ENCODE data around the gene VSTM1. TPM values are rescaled to one million over a fixed set of nuclear protein-coding genes. Genes with fewer than 3 reads are reported as not detected.
"Not testable (repeated sequence)": the region's sequence is repeated elsewhere in the genome, so short reads cannot be mapped to it uniquely, and the experiment has no call there.

The VSTM1 gene
- total RNA-seq, 1 experiment from 2014 or later, result not detected

DNA sequence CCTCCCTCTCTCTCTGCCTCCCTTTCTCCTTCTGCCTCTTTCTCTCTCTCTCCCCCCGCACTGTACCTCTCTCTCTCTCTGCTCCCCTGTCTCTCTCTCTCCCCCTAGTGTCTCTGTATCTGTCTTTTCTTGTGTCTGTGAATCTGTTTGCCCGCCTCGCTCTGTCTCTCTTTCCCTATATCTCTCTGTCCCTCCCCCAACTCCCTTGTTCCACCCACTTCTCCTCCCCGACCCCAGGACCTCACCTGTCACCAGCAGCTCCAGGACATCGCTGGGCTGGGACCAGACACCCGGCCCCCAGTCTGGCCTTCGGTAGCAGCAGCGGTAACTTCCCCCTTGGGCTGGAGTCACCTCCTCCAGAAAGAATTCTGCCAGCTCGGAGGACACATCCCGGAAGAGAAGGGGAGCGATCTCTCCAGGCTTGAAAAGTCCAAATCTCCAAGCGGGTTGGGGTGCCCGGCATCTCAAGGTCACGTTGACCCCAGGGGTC lies 33.0 kb upstream of the VSTM1 start:
- Histone ChIP-seq H3K9ac (ENCODE audit: low read length) (no peak overlapping the region), H3K9me2 (replicated peaks; ENCODE audit: low read length) (no peaks in the 10 kb centered on the region), H3F3A (ENCODE audit: low read length, unreplicated experiment) (no peaks in the 10 kb centered on the region), H3K4me2 (ENCODE audit: low read length) (peak overlapping the region; percentile 79), H3K9me3 (ENCODE audit: low read length) (no peaks in the 10 kb centered on the region), H3K4me3 (ENCODE audit: low read length) (peak overlapping the region; percentile 53; the same call in 1 of the 2 replicates), H2AFZ (ENCODE audit: low read length) (peak overlapping the region; percentile 93), H3K36me3 (ENCODE audit: low read depth, low read length) (no peaks in the 10 kb centered on the region), H4K20me1 (ENCODE audit: low read length) (no peaks in the 10 kb centered on the region), H3K4me1 (ENCODE audit: insufficient read depth, low read length) (peaks cover 8% of the 10 kb centered on the region), H3K27me3 (ENCODE audit: low read length) (no peaks in the 10 kb centered on the region), H3K79me2 (ENCODE audit: low read length) (no peaks in the 10 kb centered on the region), H3K27ac (ENCODE audit: low read length) (no peak overlapping the region)
- BruUV-seq (replicated peaks), result no TSS peak
- intact Hi-C loops (cut with micrococcal nuclease), result loop anchor here (10.0 kb wide), 2 partner anchors 252 to 292 kb away; no protein-coding TSS in a partner anchor
- TF ChIP-seq EZH2phosphoT487 (IDR thresholded peaks at IDR 0.05; ENCODE audit: borderline replicate concordance, low read length), result no peak
- TF ChIP-seq, protein P1, sequence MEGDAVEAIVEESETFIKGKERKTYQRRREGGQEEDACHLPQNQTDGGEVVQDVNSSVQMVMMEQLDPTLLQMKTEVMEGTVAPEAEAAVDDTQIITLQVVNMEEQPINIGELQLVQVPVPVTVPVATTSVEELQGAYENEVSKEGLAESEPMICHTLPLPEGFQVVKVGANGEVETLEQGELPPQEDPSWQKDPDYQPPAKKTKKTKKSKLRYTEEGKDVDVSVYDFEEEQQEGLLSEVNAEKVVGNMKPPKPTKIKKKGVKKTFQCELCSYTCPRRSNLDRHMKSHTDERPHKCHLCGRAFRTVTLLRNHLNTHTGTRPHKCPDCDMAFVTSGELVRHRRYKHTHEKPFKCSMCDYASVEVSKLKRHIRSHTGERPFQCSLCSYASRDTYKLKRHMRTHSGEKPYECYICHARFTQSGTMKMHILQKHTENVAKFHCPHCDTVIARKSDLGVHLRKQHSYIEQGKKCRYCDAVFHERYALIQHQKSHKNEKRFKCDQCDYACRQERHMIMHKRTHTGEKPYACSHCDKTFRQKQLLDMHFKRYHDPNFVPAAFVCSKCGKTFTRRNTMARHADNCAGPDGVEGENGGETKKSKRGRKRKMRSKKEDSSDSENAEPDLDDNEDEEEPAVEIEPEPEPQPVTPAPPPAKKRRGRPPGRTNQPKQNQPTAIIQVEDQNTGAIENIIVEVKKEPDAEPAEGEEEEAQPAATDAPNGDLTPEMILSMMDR (conservative IDR thresholded peaks at IDR 0.05; ENCODE audit: low read depth, low read length), result peak; percentile 52
- ATAC-seq (peak; percentile 64), DNase-seq (peak; percentile 25)
- POLR2A ChIA-PET (ENCODE audit: unreplicated experiment), result no interaction called here
- CTCF ChIA-PET, result interaction anchor here (0.6 kb wide), 1 partner anchor 65 kb away, joined by 4 read pairs; no protein-coding TSS in a partner anchor

DNA sequence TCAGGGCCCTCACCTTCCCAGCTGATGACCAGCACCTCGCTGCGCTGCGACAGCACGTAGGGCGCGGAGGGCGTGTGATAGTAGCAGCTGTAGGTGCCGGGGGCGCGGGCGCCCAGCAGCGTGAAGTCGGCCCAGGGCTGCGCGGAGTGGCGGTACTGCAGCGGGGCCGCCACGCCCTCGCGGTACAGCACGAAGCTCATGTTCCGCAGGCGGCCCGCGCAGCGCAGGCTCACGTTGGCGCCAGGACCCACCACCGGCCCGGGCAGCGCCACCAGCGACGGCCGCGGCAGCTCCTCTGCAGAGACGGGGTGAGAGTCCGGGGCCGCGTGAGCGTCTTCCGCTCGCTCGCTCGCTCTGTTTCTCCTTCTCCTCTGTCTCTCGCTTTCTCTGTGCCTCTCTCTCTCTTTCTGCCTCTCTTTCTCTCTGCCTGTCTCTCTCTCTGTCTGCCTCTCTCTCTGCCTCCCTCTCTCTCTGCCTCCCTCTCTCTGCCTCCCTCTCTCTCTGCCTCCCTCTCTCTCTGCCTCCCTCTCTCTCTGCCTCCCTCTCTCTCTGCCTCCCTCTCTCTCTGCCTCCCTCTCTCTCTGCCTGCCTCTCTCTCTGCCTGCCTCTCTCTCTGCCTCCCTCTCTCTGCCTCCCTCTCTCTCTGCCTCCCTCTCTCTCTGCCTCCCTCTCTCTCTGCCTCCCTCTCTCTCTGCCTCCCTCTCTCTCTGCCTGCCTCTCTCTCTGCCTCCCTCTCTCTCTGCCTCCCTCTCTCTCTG lies 32.3 kb upstream of the VSTM1 start:
- H3K4me1 ChIP-seq (ENCODE audit: insufficient read depth, low read length); H3K9me3 ChIP-seq (ENCODE audit: low read length); H3K27me3 ChIP-seq (ENCODE audit: low read length); H3K27ac ChIP-seq (ENCODE audit: low read length); H4K20me1 ChIP-seq (ENCODE audit: low read length); H3K9me2 ChIP-seq (replicated peaks; ENCODE audit: low read length); H3F3A ChIP-seq (ENCODE audit: low read length, unreplicated experiment); BruUV-seq (replicated peaks); H3K36me3 ChIP-seq (ENCODE audit: low read depth, low read length); H3K9ac ChIP-seq (ENCODE audit: low read length); H3K79me2 ChIP-seq (ENCODE audit: low read length): not testable (repeated sequence)
- peak overlapping the region; percentile 53 for H3K4me3 ChIP-seq (ENCODE audit: low read length)
- ATAC-seq (peak; percentile 87), DNase-seq (peak; percentile 58)
- ChIA-PET POLR2A (ENCODE audit: unreplicated experiment) (interaction anchor here (0.6 kb wide), 1 partner anchor 65 kb away, joined by 3 read pairs; no protein-coding TSS in a partner anchor), CTCF (interaction anchor here (0.6 to 1.0 kb wide), 4 partner anchors 41 to 581 kb away, joined by 3 to 5 read pairs (median 4); partner anchors contain the start of gene CNOT3)
- H3K4me2 ChIP-seq (ENCODE audit: low read length), result peak overlapping the region; percentile 79
- peak overlapping the region; percentile 93 for H2AFZ ChIP-seq (ENCODE audit: low read length)
- intact Hi-C loops (cut with micrococcal nuclease), result loop anchor here (10.0 kb wide), 2 partner anchors 251 to 291 kb away; no protein-coding TSS in a partner anchor

GRCh38 chr19:54095136-54095858 lies 31.6 kb upstream of the VSTM1 start:
- no TSS peak for BruUV-seq (replicated peaks)
- Histone ChIP-seq H3K9me3 (ENCODE audit: low read length) (no peaks in the 10 kb centered on the region), H3K27me3 (ENCODE audit: low read length) (no peaks in the 10 kb centered on the region), H3F3A (ENCODE audit: low read length, unreplicated experiment) (no peaks in the 10 kb centered on the region), H3K27ac (ENCODE audit: low read length) (no peak overlapping the region), H3K9me2 (replicated peaks; ENCODE audit: low read length) (no peaks in the 10 kb centered on the region), H2AFZ (ENCODE audit: low read length) (peak overlapping the region; percentile 93), H3K4me3 (ENCODE audit: low read length) (peak overlapping the region; percentile 53), H3K9ac (ENCODE audit: low read length) (no peak overlapping the region), H3K4me1 (ENCODE audit: insufficient read depth, low read length) (peaks cover 8% of the 10 kb centered on the region), H3K4me2 (ENCODE audit: low read length) (peak overlapping the region; percentile 79), H3K79me2 (ENCODE audit: low read length) (no peaks in the 10 kb centered on the region), H3K36me3 (ENCODE audit: low read depth, low read length) (no peaks in the 10 kb centered on the region), H4K20me1 (ENCODE audit: low read length) (no peaks in the 10 kb centered on the region)
- intact Hi-C loops (cut with micrococcal nuclease), result loop anchor here (10.0 kb wide), 2 partner anchors 250 to 290 kb away; no protein-coding TSS in a partner anchor
- CTCF ChIA-PET, result interaction anchor here (0.6 to 1.0 kb wide), 3 partner anchors 42 to 582 kb away, joined by 4 to 5 read pairs (median 4); partner anchors contain the start of gene CNOT3
- no peak for DNase-seq
- POLR2A ChIA-PET (ENCODE audit: unreplicated experiment), result interaction anchor here (0.6 kb wide), 1 partner anchor 64 kb away, joined by 3 read pairs; no protein-coding TSS in a partner anchor
- no peak; the same call in 1 of the 2 replicates for ATAC-seq
- TF ChIP-seq EZH2 (IDR thresholded peaks at IDR 0.05; ENCODE audit: low read length, unreplicated experiment) (no peak), EZH2phosphoT487 (IDR thresholded peaks at IDR 0.05; ENCODE audit: borderline replicate concordance, low read length) (no peak)
- TF ChIP-seq, protein P1 (conservative IDR thresholded peaks at IDR 0.05; ENCODE audit: low read depth, low read length), result no peak

All from PC-3 (cell line).